SU-DHL-6 (cell line): ENCODE data around the gene UBXN10.

Experiments
- H2AFZ ChIP-seq: fragments of 200-600 bp; sonication (generic); 2 replicates; pipeline ENCODE4 v1.6.1; 2014; ENCODE audit warnings: low read depth, mild to moderate bottlenecking, moderate library complexity, mixed read lengths, antibody characterized with exemption, low read length; ENCODE audit not compliant: severe bottlenecking
- H3F3A ChIP-seq: fragments of 200-600 bp; shearing (Covaris generic); 2 replicates; pipeline ENCODE4 v1.6.0; 2016; ENCODE audit warnings: antibody characterized with exemption, mild to moderate bottlenecking; ENCODE audit not compliant: insufficient read depth
- H3K27ac ChIP-seq: fragments of 200-600 bp; sonication (generic); 2 replicates; pipeline ENCODE4 v1.5.1; 2016; ENCODE audit warnings: low read depth, mild to moderate bottlenecking, low read length, moderate library complexity, mixed read lengths
- H3K27me3 ChIP-seq: fragments of 200-600 bp; sonication (generic), shearing (Covaris generic); 2 replicates; pipeline ENCODE4 v1.6.0; 2014; ENCODE audit warnings: mild to moderate bottlenecking, low read length
- H3K36me3 ChIP-seq: fragments of 200-600 bp; sonication (generic); 2 replicates; pipeline ENCODE4 v1.6.1; 2014; ENCODE audit warnings: mild to moderate bottlenecking, low read length, mixed read lengths
- H3K4me2 ChIP-seq: fragments of 300-600, 200-600 bp; shearing (Covaris generic), sonication (generic); 2 replicates; pipeline ENCODE4 v1.6.0; 2014; ENCODE audit warnings: low read length, low read depth, mild to moderate bottlenecking; ENCODE audit not compliant: poor library complexity, severe bottlenecking
- H3K4me3 ChIP-seq: fragments of 200-600 bp; sonication (generic); 2 replicates; pipeline ENCODE4 v1.5.1; 2014; ENCODE audit warnings: antibody characterized with exemption, low read length, mild to moderate bottlenecking, mixed read lengths; ENCODE audit not compliant: insufficient read depth, poor library complexity, severe bottlenecking
- H3K79me2 ChIP-seq: fragments of 200-600 bp; sonication (generic); 2 replicates; pipeline ENCODE4 v1.6.1; 2014; ENCODE audit warnings: mild to moderate bottlenecking, low read length, moderate library complexity; ENCODE audit not compliant: insufficient read depth
- H3K9ac ChIP-seq: fragments of 200-600 bp; sonication (generic); 2 replicates; pipeline ENCODE4 v1.7.0; 2014; ENCODE audit warnings: mild to moderate bottlenecking, low read length
- H3K9me2 ChIP-seq: fragments of 200-600 bp; sonication (generic); replicated peaks from 2 replicates; pipeline ENCODE4 v1.6.1; 2014; ENCODE audit warnings: low read length; ENCODE audit not compliant: insufficient read depth
- H3K9me3 ChIP-seq: fragments of 200-600 bp; sonication (generic); 2 replicates; pipeline ENCODE4 v1.6.1; 2014; ENCODE audit warnings: low read length, mixed read lengths; ENCODE audit not compliant: insufficient read depth
- H4K20me1 ChIP-seq: fragments of 200-600 bp; sonication (generic); 2 replicates; pipeline ENCODE4 v1.6.1; 2014; ENCODE audit warnings: low read depth, mild to moderate bottlenecking, antibody characterized with exemption, low read length, moderate library complexity, mixed read lengths
- CTCF ChIP-seq: fragments of 200-600 bp; sonication (generic); IDR thresholded peaks from one replicate; pipeline ENCODE4 v1.5.1; 2017; ENCODE audit warnings: antibody characterized with exemption, mild to moderate bottlenecking, low read length, moderate library complexity; ENCODE audit not compliant: insufficient read depth, poor library complexity, severe bottlenecking
- EZH2phosphoT487 ChIP-seq: fragments of 200-600 bp; sonication (generic), shearing (Covaris generic); conservative IDR thresholded peaks from 2 replicates; pipeline ENCODE4 v1.6.1; 2018; ENCODE audit warnings: mild to moderate bottlenecking, antibody characterized with exemption, low read length, moderate library complexity, mixed read lengths

UBXN10 gene

GRCh38 chr1:20185834-20186782 lies at the start of gene UBXN10, which contains the start of gene PLA2G2C:
Gene UBXN10, plus strand, starts transcription at chr1:20186096. Its CDS starts 4,466 bp downstream, at chr1:20190562.
Gene PLA2G2C, minus strand, starts transcription at chr1:20186518. Its CDS starts 9,155 bp downstream, at chr1:20177363.
- Histone ChIP-seq H2AFZ (no peak within 1 kb of the TSS), H3K27ac (no peak within 1 kb of the TSS), H3K4me3 (no peak within 1 kb of the TSS), H3K9me3 (no peaks in the 10 kb centered on the region), H3K27me3 (no peaks in the 10 kb centered on the region), H3K4me2 (no peak within 1 kb of the TSS), H3F3A (no peaks in the 10 kb centered on the region), H3K9ac (no peak within 1 kb of the TSS), H3K9me2 (no peaks in the 10 kb centered on the region), H4K20me1 (no peaks in the 10 kb centered on the region), H3K79me2 (no peaks in the 10 kb centered on the region), H3K36me3 (no peaks in the 10 kb centered on the region)
- no peak for TF ChIP-seq EZH2phosphoT487
- TF ChIP-seq CTCF = no peak

GRCh38 chr1:20136249-20136648 lies 49.6 kb upstream of the UBXN10 start:
- no peak overlapping the region for H3K4me3 ChIP-seq
- H3K36me3 ChIP-seq = no peaks in the 10 kb centered on the region
- no peaks in the 10 kb centered on the region for H3K9me3 ChIP-seq
- no peaks in the 10 kb centered on the region for H3K79me2 ChIP-seq
- H3K9me2 ChIP-seq = no peaks in the 10 kb centered on the region
- no peak overlapping the region for H3K4me2 ChIP-seq
- no peaks in the 10 kb centered on the region for H4K20me1 ChIP-seq
- H3K9ac ChIP-seq = no peak overlapping the region
- H2AFZ ChIP-seq = no peak overlapping the region
- TF ChIP-seq EZH2phosphoT487 (no peak), CTCF (no peak)
- no peak overlapping the region for H3K27ac ChIP-seq
- no peaks in the 10 kb centered on the region for H3F3A ChIP-seq
- no peaks in the 10 kb centered on the region for H3K27me3 ChIP-seq

GRCh38 chr1:20137055-20137454 lies 48.8 kb upstream of the UBXN10 start:
- H3K27me3 ChIP-seq = no peaks in the 10 kb centered on the region
- H3K4me3 ChIP-seq = no peak overlapping the region

More at GRCh38 chr1:20137055-20137454, 48.8 kb upstream of the UBXN10 start:
- H3K79me2 ChIP-seq = no peaks in the 10 kb centered on the region
- H3K4me2 ChIP-seq = no peak overlapping the region
- H4K20me1 ChIP-seq = no peaks in the 10 kb centered on the region
- no peak for TF ChIP-seq EZH2phosphoT487
- no peak for TF ChIP-seq CTCF
- H2AFZ ChIP-seq = no peak overlapping the region
- H3K9ac ChIP-seq = no peak overlapping the region
- no peaks in the 10 kb centered on the region for H3F3A ChIP-seq
- no peaks in the 10 kb centered on the region for H3K36me3 ChIP-seq
- H3K27ac ChIP-seq = no peak overlapping the region
- H3K9me2 ChIP-seq = no peaks in the 10 kb centered on the region
- H3K9me3 ChIP-seq = no peaks in the 10 kb centered on the region
